ENCODE measurements around the gene DCBLD1.
A peak's percentile ranks its signal among the peaks of the same experiment; 100 is the strongest.

Gene DCBLD1

GRCh38 chr6:117555882-117556498 lies 73.5 kb downstream of the DCBLD1 start:
- Histone ChIP-seq H3K36me3 (ENCODE audit: control insufficient read depth, insufficient read depth, low read length) (peaks cover 7% of the 10 kb centered on the region), H3K9me3 (ENCODE audit: control insufficient read depth, low read length) (no peaks in the 10 kb centered on the region), H3K27ac (ENCODE audit: low read depth, low read length, severe bottlenecking) (no peak overlapping the region), H3K4me3 (ENCODE audit: extremely low read depth, insufficient read depth, low read length, poor library complexity, severe bottlenecking) (no peak overlapping the region), H3K4me1 (ENCODE audit: control insufficient read depth, insufficient read depth, low read length, poor library complexity, severe bottlenecking) (peaks cover 31% of the 10 kb centered on the region)
- no CpG with 5 or more reads among the region's 5 CpGs for WGBS, 2 experiments (ENCODE audit: insufficient coverage in 2 of 2)

- 87 to 100% methylated on average over 2 to 3 of the region's 3 CpGs for WGBS, 2 experiments (ENCODE audit: insufficient coverage in 2 of 2)
- Histone ChIP-seq H3K36me3 (ENCODE audit: control insufficient read depth, insufficient read depth, low read length) (peaks cover 9% of the 10 kb centered on the region), H3K27ac (ENCODE audit: low read depth, low read length, severe bottlenecking) (no peak overlapping the region), H3K4me1 (ENCODE audit: control insufficient read depth, insufficient read depth, low read length, poor library complexity, severe bottlenecking) (peaks cover 24% of the 10 kb centered on the region), H3K4me3 (ENCODE audit: extremely low read depth, insufficient read depth, low read length, poor library complexity, severe bottlenecking) (no peak overlapping the region), H3K9me3 (ENCODE audit: control insufficient read depth, low read length) (no peaks in the 10 kb centered on the region)
Observed at GRCh38 chr6:117557951-117558350, 75.5 kb downstream of the DCBLD1 start.

DNA sequence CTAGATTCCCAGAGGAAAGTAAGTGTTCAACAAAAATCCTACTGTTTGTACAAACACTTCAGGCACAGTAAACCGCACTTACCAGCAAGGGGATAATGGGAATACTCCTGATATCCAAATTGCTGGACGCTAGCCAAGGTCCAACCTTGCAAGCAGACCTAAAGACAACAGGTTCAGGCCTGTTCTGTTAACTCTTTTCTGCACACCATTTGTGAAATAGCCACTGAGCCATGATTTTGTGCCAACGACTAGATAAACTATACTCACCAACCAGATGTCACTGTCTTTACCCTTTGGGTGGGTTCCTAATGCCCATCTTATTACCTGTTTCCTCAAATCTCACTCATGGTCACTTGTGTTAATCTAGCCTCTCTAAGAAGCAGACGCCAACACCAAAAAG lies 76.3 kb downstream of the DCBLD1 start:
- Histone ChIP-seq H3K4me1 (ENCODE audit: control insufficient read depth, insufficient read depth, low read length, poor library complexity, severe bottlenecking) (peaks cover 18% of the 10 kb centered on the region), H3K4me3 (ENCODE audit: extremely low read depth, insufficient read depth, low read length, poor library complexity, severe bottlenecking) (no peak overlapping the region), H3K36me3 (ENCODE audit: control insufficient read depth, insufficient read depth, low read length) (peaks cover 15% of the 10 kb centered on the region), H3K27ac (ENCODE audit: low read depth, low read length, severe bottlenecking) (no peak overlapping the region), H3K9me3 (ENCODE audit: control insufficient read depth, low read length) (no peaks in the 10 kb centered on the region)
- WGBS, 2 experiments (ENCODE audit: insufficient coverage in 2 of 2) = 91 to 100% methylated on average over 3 to 4 of the region's 4 CpGs

- peaks cover 18% of the 10 kb centered on the region for H3K4me1 ChIP-seq (ENCODE audit: control insufficient read depth, insufficient read depth, low read length, poor library complexity, severe bottlenecking)
Observed at GRCh38 chr6:117559299-117559698, 76.8 kb downstream of the DCBLD1 start.

GRCh38 chr6:117561128-117561527 lies 78.7 kb downstream of the DCBLD1 start:
- Histone ChIP-seq H3K27ac (ENCODE audit: low read depth, low read length, severe bottlenecking) (peak overlapping the region; percentile 7), H3K36me3 (ENCODE audit: control insufficient read depth, insufficient read depth, low read length) (peaks cover 24% of the 10 kb centered on the region)
- WGBS, 2 experiments (ENCODE audit: insufficient coverage in 2 of 2) = 73 to 90% methylated on average over 2 of the region's 3 CpGs

More at GRCh38 chr6:117559299-117559698, 76.8 kb downstream of the DCBLD1 start:
- no peak overlapping the region for H3K27ac ChIP-seq (ENCODE audit: low read depth, low read length, severe bottlenecking)
- no peak overlapping the region for H3K4me3 ChIP-seq (ENCODE audit: extremely low read depth, insufficient read depth, low read length, poor library complexity, severe bottlenecking)
- H3K9me3 ChIP-seq (ENCODE audit: control insufficient read depth, low read length) = no peaks in the 10 kb centered on the region
- peaks cover 18% of the 10 kb centered on the region for H3K36me3 ChIP-seq (ENCODE audit: control insufficient read depth, insufficient read depth, low read length)
- WGBS, 2 experiments (ENCODE audit: insufficient coverage in 2 of 2) = 89 to 100% methylated on average over 1 to 3 of the region's 4 CpGs

GRCh38 chr6:117564681-117565080 lies 82.2 kb downstream of the DCBLD1 start:
- 80 to 100% methylated on average over 1 of the region's 1 CpG for WGBS, 2 experiments (ENCODE audit: insufficient coverage in 2 of 2)
- no peaks in the 10 kb centered on the region for H3K9me3 ChIP-seq (ENCODE audit: control insufficient read depth, low read length)
- peaks cover 11% of the 10 kb centered on the region for H3K4me1 ChIP-seq (ENCODE audit: control insufficient read depth, insufficient read depth, low read length, poor library complexity, severe bottlenecking)
- peaks cover 48% of the 10 kb centered on the region for H3K36me3 ChIP-seq (ENCODE audit: control insufficient read depth, insufficient read depth, low read length)
- no peak overlapping the region for H3K27ac ChIP-seq (ENCODE audit: low read depth, low read length, severe bottlenecking)
- H3K4me3 ChIP-seq (ENCODE audit: extremely low read depth, insufficient read depth, low read length, poor library complexity, severe bottlenecking) = no peak overlapping the region

More at GRCh38 chr6:117561128-117561527, 78.7 kb downstream of the DCBLD1 start:
- Histone ChIP-seq H3K9me3 (ENCODE audit: control insufficient read depth, low read length) (no peaks in the 10 kb centered on the region), H3K4me1 (ENCODE audit: control insufficient read depth, insufficient read depth, low read length, poor library complexity, severe bottlenecking) (peaks cover 11% of the 10 kb centered on the region), H3K4me3 (ENCODE audit: extremely low read depth, insufficient read depth, low read length, poor library complexity, severe bottlenecking) (no peak overlapping the region)

- no peaks in the 10 kb centered on the region for H3K9me3 ChIP-seq (ENCODE audit: control insufficient read depth, low read length)
- no peaks in the 10 kb centered on the region for H3K4me1 ChIP-seq (ENCODE audit: control insufficient read depth, insufficient read depth, low read length, poor library complexity, severe bottlenecking)
- no peak overlapping the region for H3K4me3 ChIP-seq (ENCODE audit: extremely low read depth, insufficient read depth, low read length, poor library complexity, severe bottlenecking)
- peaks cover 53% of the 10 kb centered on the region for H3K36me3 ChIP-seq (ENCODE audit: control insufficient read depth, insufficient read depth, low read length)
- H3K27ac ChIP-seq (ENCODE audit: low read depth, low read length, severe bottlenecking) = no peak overlapping the region
- WGBS, 2 experiments (ENCODE audit: insufficient coverage in 2 of 2) = 80 to 100% methylated on average over 1 of the region's 2 CpGs
Observed at GRCh38 chr6:117568247-117568646, 85.8 kb downstream of the DCBLD1 start.

DNA sequence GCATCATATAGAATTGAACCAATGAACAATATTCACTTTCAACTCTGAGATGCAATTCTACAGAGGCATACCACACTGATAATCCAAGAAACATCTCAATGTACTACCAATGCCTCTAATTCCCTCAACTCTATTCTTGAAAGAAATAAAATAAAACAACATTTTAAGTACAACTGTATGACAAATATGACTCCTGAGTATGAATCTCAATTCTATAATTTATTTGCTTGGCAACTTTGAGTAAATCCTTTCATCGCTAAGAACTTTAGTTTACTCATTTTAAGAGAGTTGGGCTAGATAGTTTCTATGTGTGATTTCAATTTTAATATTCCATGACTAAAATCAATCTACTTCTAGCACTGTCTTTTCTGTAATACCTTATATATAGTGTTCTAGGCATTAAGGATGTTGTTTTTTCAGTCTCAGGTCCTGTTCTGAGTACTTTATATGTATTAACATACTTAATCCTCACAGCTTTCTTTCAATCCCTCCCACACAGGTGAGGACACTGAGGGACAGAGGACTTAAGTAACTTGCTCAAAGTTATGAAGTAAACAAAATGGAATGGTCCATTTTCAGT lies 86.4 kb downstream of the DCBLD1 start:
- WGBS, 2 experiments (ENCODE audit: insufficient coverage in 2 of 2) = no CpG with 5 or more reads among the region's 1 CpG
- Histone ChIP-seq H3K4me3 (ENCODE audit: extremely low read depth, insufficient read depth, low read length, poor library complexity, severe bottlenecking) (no peak overlapping the region), H3K36me3 (ENCODE audit: control insufficient read depth, insufficient read depth, low read length) (peaks cover 55% of the 10 kb centered on the region), H3K4me1 (ENCODE audit: control insufficient read depth, insufficient read depth, low read length, poor library complexity, severe bottlenecking) (no peaks in the 10 kb centered on the region), H3K9me3 (ENCODE audit: control insufficient read depth, low read length) (no peaks in the 10 kb centered on the region), H3K27ac (ENCODE audit: low read depth, low read length, severe bottlenecking) (no peak overlapping the region)

DNA sequence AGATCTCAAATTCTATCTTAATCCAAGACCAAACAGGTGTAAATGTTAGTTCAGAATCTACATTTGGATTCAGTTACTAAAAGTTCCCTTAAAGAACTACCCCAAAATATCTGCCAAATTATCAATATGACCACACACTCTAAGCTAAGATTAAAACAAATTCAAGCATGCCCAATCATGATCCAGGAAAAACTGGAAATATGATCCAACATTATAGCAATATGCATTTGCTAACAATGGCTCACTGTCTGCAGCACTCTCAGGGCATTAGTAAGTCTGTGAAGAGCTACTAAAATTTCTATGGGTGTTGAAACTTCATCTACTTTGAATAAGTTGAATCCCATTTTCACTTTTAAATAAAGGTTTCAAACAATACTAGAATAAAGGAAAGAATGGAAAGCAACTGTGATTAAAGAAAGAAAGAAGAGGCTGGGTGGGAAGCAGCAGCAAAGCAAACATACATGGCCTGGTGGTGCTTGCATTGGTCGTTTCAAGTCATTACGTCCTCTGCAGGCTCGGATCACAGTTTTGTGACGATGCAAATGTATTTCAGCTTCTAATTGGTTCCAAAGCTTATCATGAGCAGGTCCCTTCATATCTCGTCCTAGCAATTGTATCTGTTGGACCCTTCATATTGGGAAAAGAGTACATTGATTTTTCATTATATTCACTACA lies 90.7 kb downstream of the DCBLD1 start:
- H3K9me3 ChIP-seq (ENCODE audit: control insufficient read depth, low read length) = no peaks in the 10 kb centered on the region
- H3K4me1 ChIP-seq (ENCODE audit: control insufficient read depth, insufficient read depth, low read length, poor library complexity, severe bottlenecking) = no peaks in the 10 kb centered on the region
- WGBS, 2 experiments (ENCODE audit: insufficient coverage in 2 of 2) = 91 to 94% methylated on average over 4 to 5 of the region's 5 CpGs
- H3K4me3 ChIP-seq (ENCODE audit: extremely low read depth, insufficient read depth, low read length, poor library complexity, severe bottlenecking) = no peak overlapping the region
- H3K27ac ChIP-seq (ENCODE audit: low read depth, low read length, severe bottlenecking) = no peak overlapping the region
- peaks cover 53% of the 10 kb centered on the region for H3K36me3 ChIP-seq (ENCODE audit: control insufficient read depth, insufficient read depth, low read length)

- 86 to 89% methylated on average over 1 of the region's 4 CpGs for WGBS, 2 experiments (ENCODE audit: insufficient coverage in 2 of 2)
Observed at GRCh38 chr6:117574198-117574597, 91.7 kb downstream of the DCBLD1 start.

GRCh38 chr6:117585647-117586046 lies 103.2 kb downstream of the DCBLD1 start:
- H3K4me1 ChIP-seq (ENCODE audit: control insufficient read depth, insufficient read depth, low read length, poor library complexity, severe bottlenecking) = no peaks in the 10 kb centered on the region
- no peaks in the 10 kb centered on the region for H3K9me3 ChIP-seq (ENCODE audit: control insufficient read depth, low read length)
- no peak overlapping the region for H3K4me3 ChIP-seq (ENCODE audit: extremely low read depth, insufficient read depth, low read length, poor library complexity, severe bottlenecking)
- no peak overlapping the region for H3K27ac ChIP-seq (ENCODE audit: low read depth, low read length, severe bottlenecking)
- H3K36me3 ChIP-seq (ENCODE audit: control insufficient read depth, insufficient read depth, low read length) = peaks cover 59% of the 10 kb centered on the region

More at GRCh38 chr6:117574198-117574597, 91.7 kb downstream of the DCBLD1 start:
- Histone ChIP-seq H3K4me1 (ENCODE audit: control insufficient read depth, insufficient read depth, low read length, poor library complexity, severe bottlenecking) (no peaks in the 10 kb centered on the region), H3K36me3 (ENCODE audit: control insufficient read depth, insufficient read depth, low read length) (peaks cover 48% of the 10 kb centered on the region), H3K4me3 (ENCODE audit: extremely low read depth, insufficient read depth, low read length, poor library complexity, severe bottlenecking) (no peak overlapping the region), H3K27ac (ENCODE audit: low read depth, low read length, severe bottlenecking) (no peak overlapping the region), H3K9me3 (ENCODE audit: control insufficient read depth, low read length) (no peaks in the 10 kb centered on the region)
